Left renal pelvis (tissue), 4 donors: Measurements from ENCODE around the gene BCAS4. TPM values are rescaled to one million over a fixed set of nuclear protein-coding genes. Genes with fewer than 3 reads are reported as not detected.

ENCODE experiments used
- DNase-seq, 4 donors: peaks; one replicate each; pipeline ENCODE4 v3.0.0-alpha.2; 2013; ENCODE audit warnings: low read depth in 4 of 4, low spot score in 3 of 4
- polyA plus RNA-seq, 4 donors: library from polyadenylated mRNA; unstranded; fragments of 120-200 nt; gene quantifications; one replicate each; pipeline ENCODE4 v1.2.1, GENCODE V29; 2013; ENCODE audit not compliant: insufficient read length in 4 of 4

BCAS4 gene
- polyA plus RNA-seq, 4 donors: 3.3 to 5.6 (median 4.6) TPM

- DNase-seq: no peak
Observed at GRCh38 chr20:50898475-50898874, 103.6 kb downstream of the BCAS4 start.

GRCh38 chr20:50900261-50900660 is 105.4 kb downstream of the BCAS4 start:
- no peak for DNase-seq

- no peak for DNase-seq
Observed at GRCh38 chr20:50901301-50901700, 106.4 kb downstream of the BCAS4 start.

- no peak for DNase-seq
Observed at GRCh38 chr20:50903353-50904051, 108.6 kb downstream of the BCAS4 start.

GRCh38 chr20:50904067-50904570 is 109.3 kb downstream of the BCAS4 start:
- no peak for DNase-seq

GRCh38 chr20:50909413-50909812 is 114.6 kb downstream of the BCAS4 start:
- DNase-seq: no peak

- DNase-seq: no peak
Observed at GRCh38 chr20:50911030-50911429, 116.2 kb downstream of the BCAS4 start.

GRCh38 chr20:50911716-50912115 is 116.9 kb downstream of the BCAS4 start:
- DNase-seq: no peak

GRCh38 chr20:50913690-50914375 is 119.0 kb downstream of the BCAS4 start:
- no peak for DNase-seq

GRCh38 chr20:50915424-50915823 is 120.6 kb downstream of the BCAS4 start:
- DNase-seq: no peak

GRCh38 chr20:50916257-50916656 is 121.4 kb downstream of the BCAS4 start:
- no peak for DNase-seq

GRCh38 chr20:50916934-50917333 is 122.1 kb downstream of the BCAS4 start:
- no peak for DNase-seq

GRCh38 chr20:50918403-50918802 is 123.5 kb downstream of the BCAS4 start:
- DNase-seq: no peak

- no peak for DNase-seq
Observed at GRCh38 chr20:50919567-50919966, 124.7 kb downstream of the BCAS4 start.

- DNase-seq: no peak
Observed at GRCh38 chr20:50920997-50921396, 126.1 kb downstream of the BCAS4 start.

GRCh38 chr20:50921803-50922501 is 127.1 kb downstream of the BCAS4 start:
- DNase-seq: no peak

GRCh38 chr20:50924261-50924920 is 129.5 kb downstream of the BCAS4 start:
- DNase-seq: no peak

- DNase-seq: no peak
Observed at GRCh38 chr20:50926530-50926929, 131.7 kb downstream of the BCAS4 start.
